Measurements from ENCODE around the gene FBXL14. TPM values are rescaled to one million over a fixed set of nuclear protein-coding genes. Genes with fewer than 3 reads are reported as not detected.

FBXL14 gene
- total and polyA plus RNA-seq, 8 donors = 3.2 to 14.2 (median 8.7) TPM

DNA sequence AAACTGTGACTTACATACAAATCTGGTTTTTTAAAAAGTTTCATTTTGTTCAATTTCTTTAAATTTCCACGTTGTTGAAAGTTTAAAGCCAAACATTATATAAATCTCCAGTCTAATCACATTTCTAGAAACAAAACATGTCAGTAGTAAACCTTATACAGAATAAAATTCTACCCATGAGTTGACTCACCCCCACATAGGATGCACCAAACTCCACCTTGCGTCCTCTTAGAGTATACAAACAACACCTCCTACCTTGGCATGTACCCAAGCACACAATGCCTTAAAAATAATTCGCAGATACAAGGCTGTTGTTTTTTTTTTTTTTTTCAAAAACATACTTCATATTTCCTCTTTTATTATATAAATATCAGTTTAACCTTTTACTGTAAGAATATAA lies 3.3 kb downstream of the FBXL14 start:
- no peaks in the 10 kb centered on the region for H3K36me3 ChIP-seq
- ATAC-seq (no peak), DNase-seq (no peak), FAIRE-seq (no peak)
- peaks cover 16 to 36% (median 29%) of the 10 kb centered on the region in 3 donors for H3K4me1 ChIP-seq
- H3K27me3 ChIP-seq = no peaks in the 10 kb centered on the region
- intact Hi-C loops (cut with DNase I) = no loop called here
- H3K4me3 ChIP-seq = peak overlapping the region in 1 of 4 donors; percentile 81
- H3K27ac ChIP-seq = peak overlapping the region in 2 of 4 donors; percentile 59 to 73
- H3K9me3 ChIP-seq = no peaks in the 10 kb centered on the region
- TF ChIP-seq CTCF (IDR thresholded peaks at IDR 0.05) = no peak
- 9 to 13% methylated on average over 3 of the region's 3 CpGs for WGBS, 2 donors

DNA sequence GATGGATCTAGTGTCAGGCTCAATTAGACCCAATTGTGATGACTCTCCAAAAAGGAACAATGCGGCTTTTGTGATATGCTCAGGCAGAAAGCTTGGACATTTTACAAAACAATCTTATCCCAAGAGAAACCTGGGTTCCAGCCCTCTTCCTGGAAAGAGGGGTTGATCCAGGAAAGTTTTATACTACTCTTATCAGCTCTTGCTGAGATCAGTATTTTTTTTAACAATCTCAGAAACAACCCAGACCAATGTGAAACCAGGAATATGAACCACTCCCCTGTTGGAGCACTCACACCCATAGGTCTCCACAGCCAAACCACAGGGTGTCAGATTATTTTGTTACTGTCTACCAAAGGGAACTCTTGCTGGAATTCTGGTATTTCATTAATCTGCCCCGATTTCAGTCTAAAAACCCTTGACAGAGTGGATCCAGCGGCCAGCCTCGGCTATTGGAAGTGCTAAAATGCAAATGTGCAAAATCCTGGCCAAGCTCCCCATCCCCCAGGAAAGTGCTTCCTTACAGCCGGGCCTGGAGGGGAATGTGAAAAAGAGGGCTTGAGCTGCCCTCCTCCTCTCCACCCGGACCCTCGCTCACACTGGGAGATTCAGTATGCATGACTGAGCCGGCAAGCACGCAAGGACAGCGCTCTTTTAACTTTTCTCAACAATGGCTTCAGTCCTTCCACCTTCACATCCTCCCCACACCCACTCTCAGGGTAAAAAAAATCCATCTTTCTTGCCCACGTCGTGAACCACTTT lies 4.0 kb downstream of the FBXL14 start:
- WGBS, 2 donors = 33 to 36% methylated on average over 12 of the region's 12 CpGs
- peaks cover 16 to 36% (median 29%) of the 10 kb centered on the region in 3 donors for H3K4me1 ChIP-seq

GRCh38 chr12:1588575-1588947 lies 5.8 kb downstream of the FBXL14 start:
- no peak for FAIRE-seq
- intact Hi-C loops (cut with DNase I) = no loop called here
- H3K36me3 ChIP-seq = no peaks in the 10 kb centered on the region
- H3K4me3 ChIP-seq = no peak overlapping the region
- H3K9me3 ChIP-seq = no peaks in the 10 kb centered on the region
- H3K4me1 ChIP-seq = peaks cover 16 to 36% (median 29%) of the 10 kb centered on the region in 3 donors
- 55 to 60% methylated on average over 3 of the region's 3 CpGs for WGBS, 2 donors
- H3K27ac ChIP-seq = no peak overlapping the region
- ATAC-seq = no peak
- no peaks in the 10 kb centered on the region for H3K27me3 ChIP-seq
- TF ChIP-seq CTCF (IDR thresholded peaks at IDR 0.05) = no peak
- no peak for DNase-seq

More for the DNA sequence above, 4.0 kb downstream of the FBXL14 start:
- Histone ChIP-seq H3K4me3 (peak overlapping the region in 2 of 4 donors; percentile 6 to 81), H3K27me3 (no peaks in the 10 kb centered on the region), H3K27ac (peak overlapping the region in 2 of 4 donors; percentile 59 to 73), H3K36me3 (no peaks in the 10 kb centered on the region), H3K9me3 (no peaks in the 10 kb centered on the region)
- ATAC-seq (peak in 2 of 4 donors; percentile 16 to 20), DNase-seq (no peak), FAIRE-seq (no peak)
- intact Hi-C loops (cut with DNase I) = no loop called here
- no peak for TF ChIP-seq CTCF (IDR thresholded peaks at IDR 0.05)

- H3K27me3 ChIP-seq = no peaks in the 10 kb centered on the region
- H3K27ac ChIP-seq = no peak overlapping the region
- H3K4me3 ChIP-seq = no peak overlapping the region
- no peaks in the 10 kb centered on the region for H3K9me3 ChIP-seq
- TF ChIP-seq CTCF (IDR thresholded peaks at IDR 0.05) = no peak
- intact Hi-C loops (cut with DNase I) = no loop called here
- DNase-seq (no peak), FAIRE-seq (no peak), ATAC-seq (no peak)
- no peaks in the 10 kb centered on the region for H3K36me3 ChIP-seq
- WGBS, 2 donors = 31 to 35% methylated on average over 5 of the region's 5 CpGs
- H3K4me1 ChIP-seq = peaks cover 16 to 36% (median 29%) of the 10 kb centered on the region in 3 donors
Measured at GRCh38 chr12:1587927-1588574, 6.3 kb downstream of the FBXL14 start.
